ENCODE measurements around the gene KLHL29.
"Not testable (repeated sequence)": the region's sequence is repeated elsewhere in the genome, so short reads cannot be mapped to it uniquely, and the experiment has no call there.

DNA sequence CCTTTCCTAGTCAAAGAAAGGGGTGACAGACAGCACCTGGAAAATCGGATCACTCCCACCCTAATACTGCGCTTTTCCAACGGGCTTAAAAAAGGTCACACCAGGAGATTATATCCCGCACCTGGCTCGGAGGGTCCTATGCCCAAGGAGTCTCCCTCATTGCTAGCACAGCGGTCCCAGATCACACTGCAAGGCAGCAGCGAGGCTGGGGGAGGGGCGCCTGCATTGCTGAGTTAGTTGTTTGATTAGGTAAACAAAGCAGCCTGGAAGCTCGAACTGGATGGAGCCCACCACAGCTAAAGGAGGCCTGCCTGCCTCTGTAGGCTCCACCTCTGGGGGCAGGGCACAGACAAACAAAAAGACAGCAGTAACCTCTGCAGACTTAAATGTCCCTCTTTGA is 351.8 kb downstream of the KLHL29 start:
- TF ChIP-seq, protein P1, sequence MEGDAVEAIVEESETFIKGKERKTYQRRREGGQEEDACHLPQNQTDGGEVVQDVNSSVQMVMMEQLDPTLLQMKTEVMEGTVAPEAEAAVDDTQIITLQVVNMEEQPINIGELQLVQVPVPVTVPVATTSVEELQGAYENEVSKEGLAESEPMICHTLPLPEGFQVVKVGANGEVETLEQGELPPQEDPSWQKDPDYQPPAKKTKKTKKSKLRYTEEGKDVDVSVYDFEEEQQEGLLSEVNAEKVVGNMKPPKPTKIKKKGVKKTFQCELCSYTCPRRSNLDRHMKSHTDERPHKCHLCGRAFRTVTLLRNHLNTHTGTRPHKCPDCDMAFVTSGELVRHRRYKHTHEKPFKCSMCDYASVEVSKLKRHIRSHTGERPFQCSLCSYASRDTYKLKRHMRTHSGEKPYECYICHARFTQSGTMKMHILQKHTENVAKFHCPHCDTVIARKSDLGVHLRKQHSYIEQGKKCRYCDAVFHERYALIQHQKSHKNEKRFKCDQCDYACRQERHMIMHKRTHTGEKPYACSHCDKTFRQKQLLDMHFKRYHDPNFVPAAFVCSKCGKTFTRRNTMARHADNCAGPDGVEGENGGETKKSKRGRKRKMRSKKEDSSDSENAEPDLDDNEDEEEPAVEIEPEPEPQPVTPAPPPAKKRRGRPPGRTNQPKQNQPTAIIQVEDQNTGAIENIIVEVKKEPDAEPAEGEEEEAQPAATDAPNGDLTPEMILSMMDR (IDR thresholded peaks at IDR 0.05; ENCODE audit: extremely low read depth in 1 of 2, insufficient read depth in 1 of 2, low read depth in 1 of 2, low read length in 2 of 2): not testable (repeated sequence)
- TF ChIP-seq POLR2AphosphoS5 (IDR thresholded peaks at IDR 0.05; ENCODE audit: insufficient read depth, low read depth, low read length); EZH2 (IDR thresholded peaks at IDR 0.05; ENCODE audit: borderline replicate concordance, low read depth, low read length, severe bottlenecking); MYC (IDR thresholded peaks at IDR 0.05; ENCODE audit: low read depth, low read length); GATA2 (IDR thresholded peaks at IDR 0.05; ENCODE audit: insufficient read depth, insufficient read length, low read depth, low read length); POLR2A (IDR thresholded peaks at IDR 0.05; ENCODE audit: low read depth, low read length): not testable (repeated sequence)

All from endothelial cell of umbilical vein (primary cell).